ENCODE data around the gene DGKK. TPM values are rescaled to one million over a fixed set of nuclear protein-coding genes. Genes with fewer than 3 reads are reported as not detected.
"Not testable (repeated sequence)": the region's sequence is repeated elsewhere in the genome, so short reads cannot be mapped to it uniquely, and the experiment has no call there.

Gene DGKK
- total RNA-seq, 1 donor from 2014 or later: 0.41 TPM

DNA sequence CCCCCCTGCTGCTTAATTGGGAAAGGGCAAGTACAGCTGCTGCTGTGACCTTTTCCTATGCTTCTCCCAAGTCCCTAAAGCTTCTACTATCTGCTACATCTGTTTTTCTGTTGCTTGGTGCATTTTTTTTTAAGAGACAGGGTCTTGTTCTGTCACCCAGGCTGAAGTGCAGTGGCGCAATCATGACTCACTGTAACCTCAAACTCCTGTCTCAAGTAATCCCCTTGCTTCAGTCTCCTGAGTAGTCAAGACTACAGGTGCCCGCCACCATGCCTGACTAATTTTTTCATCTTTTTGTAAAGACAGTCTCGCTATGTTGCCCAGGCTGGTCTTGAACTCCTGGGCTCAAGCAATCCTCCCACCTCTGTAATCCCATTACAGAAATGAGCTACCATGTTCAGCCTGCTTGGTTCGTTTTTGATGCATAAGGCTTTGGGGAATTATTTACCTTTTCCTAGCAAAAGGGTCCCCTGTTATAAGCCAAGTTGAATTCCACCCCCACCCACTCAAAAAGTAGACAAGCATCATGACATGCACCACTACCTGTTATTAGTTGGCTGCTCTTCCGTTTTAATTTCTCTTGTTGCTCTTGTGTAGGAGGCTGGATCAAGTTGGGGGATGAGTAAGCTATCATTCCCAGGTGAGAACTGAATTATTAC, 39.6 kb downstream of the DGKK start:
- DNase-seq (ENCODE audit: low spot score in 2 of 2): no peak
- FAIRE-seq: no peak

DNA sequence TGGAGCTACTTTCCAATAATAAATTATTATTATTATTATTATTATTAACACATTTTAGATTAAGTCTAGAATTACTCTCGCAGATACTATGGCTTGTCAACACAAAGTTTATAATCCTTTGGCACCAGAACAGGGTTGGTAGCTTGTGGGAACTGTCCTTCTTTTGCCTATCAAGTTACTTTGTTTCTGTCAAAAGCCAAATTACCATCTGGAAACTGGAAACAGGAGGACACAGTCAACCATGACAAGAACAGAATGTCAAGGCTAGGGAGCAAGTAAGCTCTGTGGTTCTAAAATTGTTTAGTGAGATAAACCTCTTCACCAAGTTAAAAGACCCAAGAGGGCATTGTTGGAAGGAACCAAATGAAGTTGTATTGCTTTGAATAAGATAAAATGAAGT, 42.5 kb downstream of the DGKK start:
- no peak for FAIRE-seq
- DNase-seq (ENCODE audit: low spot score in 2 of 2): no peak

DNA sequence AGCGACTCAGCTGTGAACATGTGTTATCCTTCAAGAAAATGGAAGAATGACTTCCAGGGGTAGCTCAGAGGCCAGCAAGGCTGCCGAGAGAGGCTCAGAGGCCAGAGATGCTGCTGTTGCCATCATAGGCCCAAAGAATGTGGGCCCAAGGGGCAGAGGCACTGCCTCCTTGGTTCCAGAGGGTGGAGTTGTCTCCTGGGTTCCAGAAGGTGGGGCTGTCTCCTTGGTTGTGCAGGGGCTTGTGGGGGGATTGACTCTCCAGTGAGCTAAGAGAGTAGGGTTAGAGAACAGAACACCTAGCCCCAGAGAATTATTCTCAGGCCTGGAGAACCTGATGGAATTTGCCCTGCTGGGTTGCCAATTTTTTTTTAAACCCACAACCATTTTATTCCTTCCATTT, 62.6 kb downstream of the DGKK start:
- no peak for FAIRE-seq
- no peak for DNase-seq (ENCODE audit: low spot score in 2 of 2)

DNA sequence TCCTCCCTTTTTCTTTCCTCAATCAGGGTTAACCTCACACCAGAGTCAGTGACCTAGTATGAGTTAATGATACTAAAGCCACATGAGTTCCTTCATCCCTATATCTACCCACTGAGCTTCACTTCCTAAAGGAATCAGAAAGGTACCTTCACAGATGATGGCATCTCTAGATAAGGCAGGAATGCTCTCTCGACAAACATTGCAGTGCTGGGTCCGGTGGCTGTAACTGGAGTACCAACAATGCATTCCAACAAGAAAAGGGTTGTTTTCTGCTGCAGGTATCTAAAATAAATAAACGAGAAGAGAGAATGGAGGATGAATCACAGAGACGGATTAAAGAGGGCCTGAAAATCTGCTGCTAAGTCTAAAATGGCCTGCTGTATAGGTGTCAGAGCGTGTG, 66.7 kb downstream of the DGKK start:
- FAIRE-seq (no peak), DNase-seq (ENCODE audit: low spot score in 2 of 2) (no peak)

DNA sequence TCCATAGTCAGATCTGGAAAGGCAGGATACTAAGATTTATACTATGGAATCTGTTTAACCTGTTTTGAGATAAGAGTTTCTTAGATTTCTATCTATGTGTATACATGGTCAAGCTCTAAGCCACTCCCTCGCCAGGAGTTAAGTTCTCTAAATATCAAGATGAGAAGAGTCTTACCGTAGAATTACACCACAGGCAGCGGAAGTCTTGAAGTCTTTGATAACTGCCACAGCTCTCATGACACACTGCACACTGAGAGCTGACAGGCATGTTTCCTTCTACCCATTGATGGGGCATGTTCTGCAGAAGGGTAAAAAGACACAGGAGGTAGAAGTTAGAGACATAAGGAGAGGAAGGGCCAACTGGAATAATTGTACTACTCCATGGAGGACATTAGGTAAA, 67.7 kb downstream of the DGKK start:
- FAIRE-seq: no peak

DNA sequence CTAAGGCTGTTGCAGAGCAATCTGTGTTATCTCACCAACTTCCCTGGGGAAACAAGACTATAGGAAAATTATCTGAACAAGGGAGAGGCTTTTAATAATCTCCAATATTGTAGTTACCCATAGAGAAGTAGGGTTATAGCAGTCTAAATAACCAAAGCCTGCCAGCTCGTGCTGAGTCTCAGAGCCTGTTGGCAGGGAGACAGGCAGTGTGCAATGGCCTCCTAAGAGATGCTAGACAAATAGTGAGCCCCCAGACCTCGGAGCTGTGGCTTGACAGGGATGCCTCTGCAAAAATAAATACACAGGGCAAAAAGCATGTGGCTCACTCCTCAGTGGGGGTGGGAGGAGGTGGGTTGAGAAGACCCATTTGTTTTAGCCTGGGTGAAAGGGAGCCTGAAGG, 76.7 kb downstream of the DGKK start:
- FAIRE-seq (no peak), DNase-seq (ENCODE audit: low spot score in 2 of 2) (no peak)

More for the DNA sequence above, 67.7 kb downstream of the DGKK start:
- DNase-seq (ENCODE audit: low spot score in 2 of 2): no peak

DNA sequence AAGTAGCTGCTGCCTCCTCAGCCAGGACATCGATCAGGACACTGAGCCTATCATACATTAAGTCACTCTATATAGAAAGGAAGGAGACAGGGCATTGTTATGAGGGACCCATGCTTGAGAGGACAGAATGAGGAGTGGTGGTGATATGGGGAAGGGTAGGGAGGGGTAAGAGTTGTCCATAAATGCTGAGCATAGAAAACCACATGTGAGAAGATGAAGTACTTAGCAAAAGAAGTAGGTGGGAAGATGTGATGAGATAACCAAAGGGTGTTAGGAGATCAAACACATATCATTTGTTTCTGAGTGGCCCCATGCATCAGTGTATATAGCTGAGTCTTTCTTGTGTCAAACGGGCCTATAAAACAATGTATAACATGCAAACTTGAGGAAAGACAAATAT, 84.1 kb downstream of the DGKK start:
- DNase-seq (ENCODE audit: low spot score in 2 of 2) (no peak), FAIRE-seq (no peak)

DNA sequence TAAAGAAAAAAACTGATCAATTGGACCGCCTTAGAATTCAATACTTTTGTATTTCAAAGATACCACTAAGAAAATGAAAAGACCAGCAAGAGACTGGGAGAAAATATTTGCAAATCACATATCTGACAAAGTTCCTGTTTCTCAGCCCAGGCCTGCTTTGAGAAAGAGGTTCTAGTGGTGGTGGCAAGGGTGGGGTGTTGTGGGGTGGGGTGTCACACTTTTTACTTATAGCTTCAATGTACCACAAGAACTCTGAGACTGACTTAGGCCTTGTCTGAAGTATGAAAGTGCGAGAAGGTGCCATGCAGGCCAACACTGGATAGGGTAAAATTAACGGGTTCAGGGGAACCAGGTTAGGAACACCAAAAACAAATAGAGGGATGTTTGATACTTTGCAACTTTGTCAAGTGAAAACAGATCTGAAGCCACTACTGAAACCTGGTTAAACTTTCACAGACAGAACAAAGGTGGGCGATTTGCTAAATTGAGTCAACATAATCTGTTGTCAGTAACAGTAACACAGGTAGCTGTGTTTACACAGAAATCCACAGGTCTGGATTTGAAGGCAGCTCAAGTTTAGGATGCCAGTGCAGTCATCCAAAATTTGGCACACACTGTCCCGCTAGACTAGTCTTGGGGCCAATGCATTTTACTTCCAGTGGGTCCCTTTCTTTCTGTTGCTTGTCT, 88.8 kb downstream of the DGKK start:
- DNase-seq (ENCODE audit: low spot score in 2 of 2): no peak
- FAIRE-seq: no peak

DNA sequence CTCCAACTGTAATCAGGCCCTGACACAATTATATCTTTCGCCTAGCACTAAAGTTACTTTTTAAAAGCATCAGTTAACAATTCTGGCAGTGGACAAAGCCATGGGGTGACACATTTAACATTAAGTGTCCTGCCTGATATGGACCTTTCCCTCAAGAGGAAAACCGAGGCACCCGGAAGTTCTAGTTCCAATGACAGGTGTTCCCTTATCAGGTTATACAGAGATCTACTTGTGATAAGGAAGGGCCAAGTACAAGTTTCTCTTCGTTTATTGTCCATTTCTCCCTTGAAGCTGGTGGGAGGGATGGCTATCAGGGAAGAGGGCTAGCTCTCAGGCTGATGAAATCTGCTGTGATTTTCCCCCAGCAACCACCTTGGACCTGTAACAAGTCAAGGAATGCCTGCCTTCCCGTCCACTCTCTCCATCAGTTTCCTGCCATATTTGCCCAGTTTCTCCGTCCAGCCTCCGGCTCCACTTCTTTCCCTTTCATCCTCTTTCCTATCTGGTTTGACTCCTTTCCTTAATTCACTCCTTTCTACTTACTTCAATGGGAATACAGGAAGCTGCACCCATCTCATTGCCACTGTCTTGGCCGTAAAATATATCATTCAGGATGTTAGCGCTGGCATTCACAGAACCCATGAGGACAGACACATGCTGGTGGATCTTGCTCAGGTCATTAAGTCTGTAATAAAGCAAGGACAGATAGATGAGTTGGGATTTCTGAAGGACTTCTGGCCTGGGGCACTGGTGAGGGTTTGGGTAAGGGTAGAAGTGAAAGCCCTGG, 95.0 kb downstream of the DGKK start:
- FAIRE-seq (no peak), DNase-seq (ENCODE audit: low spot score in 2 of 2) (no peak)

DNA sequence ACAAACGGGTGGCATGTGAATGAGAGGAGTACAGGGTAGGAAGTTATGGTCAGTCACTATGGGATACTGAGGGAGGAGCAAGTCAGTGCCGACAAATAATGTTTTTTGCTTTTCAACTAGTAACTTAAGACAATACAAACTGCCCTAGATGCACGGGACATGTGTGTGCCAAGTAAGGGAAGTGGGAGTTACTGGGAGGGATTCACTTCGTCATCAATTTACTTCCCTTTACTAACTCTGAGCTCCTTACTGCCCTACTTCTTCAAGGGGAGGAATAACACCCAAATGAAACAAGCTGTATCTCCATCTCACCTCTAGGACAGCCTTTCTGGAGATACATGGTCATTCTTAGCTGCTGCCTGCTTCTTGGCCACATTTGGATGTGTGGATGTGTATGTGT, 97.7 kb downstream of the DGKK start:
- FAIRE-seq: no peak

DNA sequence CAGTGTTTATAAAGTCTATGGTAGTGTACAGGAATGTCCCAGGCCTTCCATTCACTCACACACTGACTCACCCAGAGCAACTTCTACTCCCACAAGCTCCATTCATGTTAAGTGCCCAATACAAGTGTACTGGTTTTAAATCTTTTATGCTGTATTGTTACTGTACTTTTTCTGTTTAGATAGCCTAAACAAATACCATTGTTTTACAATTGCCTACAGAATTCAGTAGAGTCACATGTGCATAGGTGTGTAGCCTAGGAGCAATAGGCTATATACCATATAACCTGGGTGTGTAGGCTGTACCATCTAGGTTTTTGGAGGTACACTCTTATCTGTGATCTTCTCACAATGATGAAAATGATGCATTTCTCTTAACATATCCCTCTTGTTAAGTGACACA, 126.7 kb downstream of the DGKK start:
- DNase-seq (ENCODE audit: low spot score in 2 of 2) (no peak), FAIRE-seq (no peak)

More for the DNA sequence above, 97.7 kb downstream of the DGKK start:
- no peak for DNase-seq (ENCODE audit: low spot score in 2 of 2)

DNA sequence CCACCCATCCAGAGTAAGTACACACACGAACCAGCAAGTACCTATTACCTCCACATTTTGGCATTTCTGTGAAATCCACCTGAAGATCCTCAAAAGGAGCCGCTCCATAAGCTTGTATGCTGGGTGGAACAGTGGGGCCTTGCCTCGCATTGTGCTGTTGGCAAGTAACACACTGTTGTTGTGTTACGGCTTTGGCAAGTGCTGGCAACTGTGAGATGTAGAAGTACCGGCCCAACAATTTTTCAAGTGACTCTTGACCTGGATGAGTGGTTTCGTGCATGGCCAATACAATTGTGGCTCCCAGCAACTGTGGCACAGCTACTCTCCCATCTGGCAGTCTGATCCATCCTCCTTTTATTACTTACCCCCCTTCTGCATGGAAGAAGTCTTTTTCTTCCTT, 137.3 kb downstream of the DGKK start:
- DNase-seq (ENCODE audit: low spot score in 2 of 2) (no peak), FAIRE-seq (no peak)

DNA sequence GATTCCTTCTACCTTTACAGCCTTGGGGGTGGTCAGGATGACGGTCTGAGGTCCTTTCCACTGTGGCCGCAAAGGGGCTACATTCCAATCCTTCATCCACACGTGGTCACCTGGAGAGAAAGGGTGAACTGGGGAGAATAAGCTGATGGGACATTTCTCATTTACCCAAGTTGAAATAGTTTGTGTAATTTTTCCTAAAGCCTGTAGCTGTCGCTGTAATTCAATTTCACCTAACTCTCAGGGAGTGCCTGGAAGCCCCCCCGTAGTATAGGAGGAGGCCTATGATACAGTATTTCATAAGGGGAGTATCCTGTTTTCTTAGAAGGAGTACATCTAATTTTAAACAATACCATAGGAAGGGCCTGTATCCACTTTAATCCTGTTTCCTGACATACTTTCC, 138.0 kb downstream of the DGKK start:
- not testable (repeated sequence) for FAIRE-seq

DNA sequence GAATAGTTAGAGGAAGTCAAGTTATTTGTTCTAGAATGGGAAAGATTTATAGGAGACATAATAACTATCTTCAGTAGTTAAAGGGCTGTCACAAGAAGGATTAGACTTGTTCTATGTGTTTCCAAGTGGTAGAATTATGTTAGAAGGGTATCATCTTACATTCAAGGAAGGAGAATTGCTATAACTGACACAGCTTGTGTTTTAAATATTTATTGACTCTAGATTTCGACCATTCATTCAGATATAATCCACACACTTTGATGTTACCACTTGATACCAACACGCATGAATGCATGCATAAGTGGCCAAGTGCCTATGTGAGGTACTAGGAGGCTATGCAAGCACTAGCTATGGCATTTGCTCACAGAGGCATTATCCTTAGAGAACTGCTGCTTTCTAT, 143.4 kb downstream of the DGKK start:
- DNase-seq (ENCODE audit: low spot score in 2 of 2) (no peak), FAIRE-seq (no peak)

More for the DNA sequence above, 138.0 kb downstream of the DGKK start:
- DNase-seq (ENCODE audit: low spot score in 2 of 2): not testable (repeated sequence)

Measured in frontal cortex (tissue), 4 donors.